HepG2 (cell line): Measurements from ENCODE around the gene CORO1C. TPM values are rescaled to one million over a fixed set of nuclear protein-coding genes. Genes with fewer than 3 reads are reported as not detected.

Experiments used
- ATAC-seq: fragments of 200-7000 bp; cut with Tn5 transposase; 3 replicates; pipeline ENCODE4 v1.9.1; 2020; ENCODE audit warnings: mild to moderate bottlenecking, moderate library complexity
- BruUV-seq: library from RNA; stranded (reverse); fragments of 400-500 nt; replicated peaks from 2 replicates; lab custom pipeline; 2021; lab: Mats Ljungman, UMichigan
- CTCF ChIA-PET: fragments of 300-600 bp; formaldehyde crosslinking; extraction: SDS; loops from one replicate; lab custom pipeline; 2021; ENCODE audit warnings: low total read pairs, inconsistent platforms, low intra/inter-chr PET ratio; lab: Yijun Ruan, JAX
- POLR2A ChIA-PET: fragments of 350-600 bp; sonication (Branson Sonifier 250); formaldehyde crosslinking; loops from one replicate; lab custom pipeline; 2020; ENCODE audit warnings: antibody characterized with exemption, inconsistent platforms; lab: Yijun Ruan, JAX
- DNase-seq: peaks from one replicate; pipeline ENCODE4 v3.0.0-alpha.2; 2015; ENCODE audit warnings: low spot score
- FAIRE-seq: peaks from 3 replicates; lab custom pipeline; 2011; peaks lifted over from hg19 to GRCh38; lab: Jason Lieb, UNC
- H2AFZ ChIP-seq: one replicate; pipeline ENCODE4 v1.6.1; 2011; ENCODE audit warnings: low read length, inconsistent platforms
- H3K27ac ChIP-seq: fragments of 300-600 bp; 3 replicates; pipeline ENCODE4 v1.8.0; 2011; ENCODE audit warnings: mixed run types, mild to moderate bottlenecking, mixed read lengths, low read length, inconsistent platforms; ENCODE audit not compliant: insufficient read depth; ENCODE audit errors: extremely low read length
- H3K27me3 ChIP-seq, 2 experiments: fragments of 200-600 bp in 1 of 2; 2 replicates in 1 of 2; 3 replicates in 1 of 2; pipeline versions ENCODE4 v1.6.0 to v1.8.0; 2011; ENCODE audit warnings: low read length in 2 of 2, mild to moderate bottlenecking in 2 of 2, moderate library complexity in 2 of 2, inconsistent platforms in 1 of 2; ENCODE audit not compliant: insufficient read depth in 2 of 2, control insufficient read depth in 1 of 2
- H3K36me3 ChIP-seq, 2 experiments: fragments of 200-600 bp in 1 of 2; replicated peaks in 1 of 2; 2 replicates in 1 of 2; 3 replicates in 1 of 2; pipeline versions ENCODE4 v1.5.1 to v1.8.0; 2011; ENCODE audit warnings: low read length in 2 of 2, inconsistent platforms in 1 of 2; ENCODE audit not compliant: insufficient read depth in 2 of 2, control insufficient read depth in 1 of 2
- H3K4me1 ChIP-seq: 2 replicates; pipeline ENCODE4 v1.5.1; 2012; ENCODE audit warnings: low read length, inconsistent platforms; ENCODE audit not compliant: insufficient read depth
- H3K4me2 ChIP-seq: 2 replicates; pipeline ENCODE4 v1.6.0; 2011; ENCODE audit warnings: low read depth, low read length, inconsistent platforms
- H3K4me3 ChIP-seq, 3 experiments: fragments of 200-600 bp in 1 of 3; sonication (generic), shearing (Covaris generic) in 1 of 3; replicated peaks in 1 of 3; 2 replicates each; pipeline ENCODE4 v1.5.1; 2011 to 2016; ENCODE audit warnings: low read length in 3 of 3, inconsistent platforms in 2 of 3, low read depth in 2 of 3, mild to moderate bottlenecking in 2 of 3, control low read depth in 1 of 3, mixed read lengths in 1 of 3; ENCODE audit not compliant: insufficient read depth in 1 of 3
- H3K79me2 ChIP-seq: one replicate; pipeline ENCODE4 v1.6.1; 2011; ENCODE audit warnings: low read length, inconsistent platforms; ENCODE audit not compliant: insufficient read depth
- H3K9ac ChIP-seq: 2 replicates; pipeline ENCODE4 v1.6.0; 2011; ENCODE audit warnings: mild to moderate bottlenecking, low read depth, low read length, inconsistent platforms; ENCODE audit not compliant: insufficient read depth
- H3K9me3 ChIP-seq: 2 replicates; pipeline ENCODE4 v1.5.1; 2012; ENCODE audit warnings: mild to moderate bottlenecking, low read length
- H4K20me1 ChIP-seq: 2 replicates; pipeline ENCODE4 v1.6.0; 2011; ENCODE audit warnings: inconsistent platforms, mild to moderate bottlenecking, low read length, moderate library complexity; ENCODE audit not compliant: insufficient read depth
- AKAP8 ChIP-seq: sonication (generic); formaldehyde crosslinking; IDR thresholded peaks from 2 replicates; pipeline ENCODE4 v1.5.1; 2020; ENCODE audit warnings: mild to moderate bottlenecking, missing genetic modification reagents
- CREB1 ChIP-seq, 2 experiments: fragments of 450-650 bp in 1 of 2; IDR thresholded peaks; 2 replicates each; pipeline ENCODE4 v1.6.1; 2016 to 2017; ENCODE audit warnings: control low read depth in 1 of 2, mild to moderate bottlenecking in 1 of 2, missing compliant biosample characterization in 1 of 2, missing genetic modification characterization in 1 of 2
- GATAD2A ChIP-seq: IDR thresholded peaks from 2 replicates; pipeline ENCODE4 v1.6.1; 2016
- IKZF4 ChIP-seq: sonication (generic); formaldehyde crosslinking; IDR thresholded peaks from 2 replicates; pipeline ENCODE4 v1.5.1; 2020; ENCODE audit warnings: borderline replicate concordance, mild to moderate bottlenecking, low read depth, missing genetic modification reagents; ENCODE audit errors: not compliant biosample characterization
- KAT7 ChIP-seq: IDR thresholded peaks from 2 replicates; pipeline ENCODE4 v1.6.1; 2018; ENCODE audit warnings: borderline replicate concordance, missing compliant biosample characterization
- KDM5A ChIP-seq: fragments of 200-600 bp; sonication (generic); IDR thresholded peaks from 2 replicates; pipeline ENCODE4 v1.7.0; 2018; ENCODE audit warnings: antibody characterized with exemption, mild to moderate bottlenecking, low read length, borderline replicate concordance
- KLF16 ChIP-seq, 2 experiments: sonication (generic) in 1 of 2; formaldehyde crosslinking in 1 of 2; IDR thresholded peaks; 2 replicates each; pipeline versions ENCODE4 v1.6.1 to v1.8.0; 2016 to 2023; ENCODE audit warnings: missing genetic modification reagents in 2 of 2, missing compliant biosample characterization in 1 of 2
- NR2F6 ChIP-seq, 2 experiments: IDR thresholded peaks; 2 replicates each; pipeline ENCODE4 v1.6.1; 2016; ENCODE audit warnings: antibody characterized with exemption in 1 of 2, mild to moderate bottlenecking in 1 of 2
- SALL1 ChIP-seq: sonication (generic); formaldehyde crosslinking; IDR thresholded peaks from 2 replicates; pipeline ENCODE4 v1.8.0; 2022; ENCODE audit warnings: mild to moderate bottlenecking, missing genetic modification reagents
- ZFYVE20 ChIP-seq: sonication (generic); formaldehyde crosslinking; IDR thresholded peaks from 2 replicates; pipeline ENCODE4 v1.8.0; 2023; ENCODE audit warnings: low read depth, mild to moderate bottlenecking, moderate library complexity, missing genetic modification reagents, borderline replicate concordance
- ZNF451 ChIP-seq: sonication (generic); formaldehyde crosslinking; IDR thresholded peaks from 2 replicates; pipeline ENCODE4 v1.5.0; 2020; ENCODE audit warnings: mild to moderate bottlenecking, missing genetic modification reagents
- ZNF879 ChIP-seq: sonication (generic); formaldehyde crosslinking; IDR thresholded peaks from 2 replicates; pipeline ENCODE4 v1.8.1; 2023; ENCODE audit warnings: missing genetic modification reagents
- WGBS: methylation state at CpG from one replicate; pipeline ENCODE4 v1.1.6; 2017; ENCODE audit warnings: low lambda C conversion rate; 5-methylcytosine and 5-hydroxymethylcytosine counted together
- in situ Hi-C: cut with HindIII; loops from 2 replicates; pipeline ENCODE4 v1.10.0; 2017; ENCODE audit warnings: low pct_unique_long_range_greater_than_20kb; ENCODE audit not compliant: extremely low pct_ligation_motif_present
- intact Hi-C: fragments of 100-400 bp; cut with micrococcal nuclease; formaldehyde crosslinking; loops from one replicate; pipeline ENCODE4 v1.10.0; 2022; ENCODE audit not compliant: unreplicated experiment
- polyA plus RNA-seq, 8 experiments: library from polyadenylated mRNA; depleted of rRNA in 3 of 8; stranded (reverse) in 7 of 8; unstranded in 1 of 8; fragments of >200 nt; fragmentation: Illumina TruSeq in 4 of 8; extraction: Trizol in 4 of 8; gene quantifications; 2 replicates each; pipeline versions ENCODE4 v1.2.1 to v1.2.3, GENCODE V29; 2011 to 2016; ENCODE audit warnings: low read depth in 4 of 8, missing spikeins in 1 of 8, mixed read lengths in 1 of 8; ENCODE audit not compliant: insufficient read depth in 1 of 8
- total RNA-seq, 5 experiments: library from RNA; depleted of rRNA; stranded (reverse); fragments of >200 nt; fragmentation: Illumina TruSeq; extraction: Trizol; gene quantifications; 2 replicates each; pipeline ENCODE4 v1.2.3, GENCODE V29; 2016; ENCODE audit warnings: low read depth in 1 of 5
- TF ChIP-seq, protein P1 (sequence below): IDR thresholded peaks from 2 replicates; pipeline ENCODE4 v1.6.1; 2018; ENCODE audit warnings: missing genetic modification reagents, mild to moderate bottlenecking, missing compliant biosample characterization

Gene CORO1C
- total and polyA plus RNA-seq, 2 of the 13 experiments (the other 11 are each of a cell fraction or from before 2014, with no cell fraction given): 73.7 to 131 TPM

DNA sequence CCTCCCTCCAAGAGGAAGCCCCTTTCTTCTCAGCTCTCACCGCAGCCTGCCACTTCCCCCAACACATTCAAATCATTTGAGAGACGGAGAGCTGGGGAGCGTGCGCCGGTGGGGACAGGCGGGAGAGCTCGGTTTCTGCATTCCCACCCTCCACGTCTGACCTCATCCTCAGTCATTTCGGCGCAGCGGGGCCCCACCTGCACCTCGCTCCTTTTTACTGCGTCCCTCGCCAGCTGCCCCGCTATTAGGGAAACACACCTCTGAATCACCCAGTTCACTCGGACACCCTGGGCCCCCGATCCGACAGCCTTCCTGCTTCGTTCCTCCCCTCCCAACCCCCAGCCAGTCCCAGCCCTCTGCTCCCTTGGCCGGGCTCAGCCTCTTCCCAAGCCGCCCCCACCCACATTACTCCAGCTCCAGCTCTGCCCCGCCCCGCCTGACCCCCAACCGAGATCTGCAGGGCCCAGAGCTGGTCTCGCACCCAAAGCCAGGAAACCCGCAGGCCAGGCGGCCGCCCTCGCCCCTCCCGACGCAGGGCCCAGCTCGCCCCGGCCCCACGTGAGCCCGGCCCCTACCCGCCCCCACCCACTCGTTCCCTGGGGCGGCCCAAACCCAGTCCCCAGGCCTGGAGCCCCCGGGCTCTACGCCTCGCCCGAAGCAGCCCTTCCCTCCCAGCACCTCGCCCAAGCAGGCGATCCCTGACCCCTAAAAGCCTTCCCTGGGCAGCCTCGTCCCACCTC lies 783 bp downstream of the CORO1C start (continued):
- TF ChIP-seq ZNF879 (CRISPR knock-in tag) (0 out of 2 replicates have a peak, but pooled peaks have one; percentile 39), KAT7 (CRISPR knock-in tag) (no peak; the same call in 1 of the 2 replicates), IKZF4 (CRISPR knock-in tag) (peak; percentile 14), AKAP8 (CRISPR knock-in tag) (0 out of 2 replicates have a peak, but pooled peaks have one; percentile 51), ZNF451 (CRISPR knock-in tag) (no peak), ZFYVE20 (no peak), SALL1 (CRISPR knock-in tag) (peak; percentile 55)
- TF ChIP-seq, protein P1, sequence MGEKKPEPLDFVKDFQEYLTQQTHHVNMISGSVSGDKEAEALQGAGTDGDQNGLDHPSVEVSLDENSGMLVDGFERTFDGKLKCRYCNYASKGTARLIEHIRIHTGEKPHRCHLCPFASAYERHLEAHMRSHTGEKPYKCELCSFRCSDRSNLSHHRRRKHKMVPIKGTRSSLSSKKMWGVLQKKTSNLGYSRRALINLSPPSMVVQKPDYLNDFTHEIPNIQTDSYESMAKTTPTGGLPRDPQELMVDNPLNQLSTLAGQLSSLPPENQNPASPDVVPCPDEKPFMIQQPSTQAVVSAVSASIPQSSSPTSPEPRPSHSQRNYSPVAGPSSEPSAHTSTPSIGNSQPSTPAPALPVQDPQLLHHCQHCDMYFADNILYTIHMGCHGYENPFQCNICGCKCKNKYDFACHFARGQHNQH (CRISPR knock-in tag): no peak; the same call in 1 of the 2 replicates

DNA sequence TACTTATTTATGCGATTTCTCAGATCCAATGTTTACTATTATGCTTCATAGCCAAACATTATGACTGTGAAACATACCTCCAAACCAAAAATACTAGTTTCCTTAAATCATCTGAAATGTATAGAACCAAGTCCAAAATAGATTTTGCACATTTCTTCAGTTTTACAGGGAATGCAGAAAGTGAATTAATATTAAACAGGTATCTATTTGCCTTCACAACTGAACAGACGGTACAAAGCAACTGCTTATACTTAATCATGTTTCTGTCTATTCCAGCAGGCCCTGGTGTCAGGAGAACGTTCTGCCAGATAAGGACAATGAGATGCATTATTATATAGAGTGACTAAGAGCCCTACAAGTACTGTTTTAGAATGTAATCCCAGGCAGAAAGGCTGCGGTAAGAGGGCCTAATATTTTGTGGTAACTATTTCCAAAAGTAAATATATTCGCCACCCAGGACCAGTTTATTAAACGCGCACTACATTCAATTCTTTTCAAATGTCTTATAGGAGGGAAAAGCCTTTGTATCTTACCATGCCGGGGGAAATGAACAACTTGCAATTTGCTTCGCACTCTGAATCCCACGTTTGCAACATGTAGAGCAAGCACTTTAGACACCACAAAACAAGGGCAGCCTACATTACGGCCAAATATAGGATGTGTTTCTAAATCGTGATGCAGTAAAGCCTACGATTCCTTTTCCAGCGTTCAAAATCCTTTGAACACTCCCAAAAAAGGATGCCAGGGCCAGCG lies 1.5 kb downstream of the CORO1C start:
- TF ChIP-seq GATAD2A (CRISPR knock-in tag) (0 out of 2 replicates have a peak, but pooled peaks have one; percentile 12), KLF16 (CRISPR knock-in tag; IDR thresholded peaks at IDR 0.05) (0 out of 4 replicates have a peak, but pooled peaks of 1 of the 2 experiments have one; percentile 14), KDM5A (peak; percentile 4; the same call in 1 of the 2 replicates), CREB1 (IDR thresholded peaks at IDR 0.05) (no peak), CREB1 (CRISPR knock-in tag; IDR thresholded peaks at IDR 0.05) (no peak), NR2F6 (IDR thresholded peaks at IDR 0.05) (no peak), NR2F6 (CRISPR knock-in tag; IDR thresholded peaks at IDR 0.05) (0 out of 2 replicates have a peak, but pooled peaks have one; percentile 4)
- CTCF ChIA-PET: no interaction called here
- FAIRE-seq: no peak
- peak; percentile 37 for DNase-seq
- WGBS: 3% methylated on average over 15 of the region's 15 CpGs
- H3K27ac ChIP-seq: peak overlapping the region; percentile 95
- H3K4me2 ChIP-seq: peak overlapping the region; percentile 89
- H4K20me1 ChIP-seq: peaks cover 33% of the 10 kb centered on the region
- H3K9me3 ChIP-seq: no peaks in the 10 kb centered on the region
- H3K4me1 ChIP-seq: peaks cover 67% of the 10 kb centered on the region
- H2AFZ ChIP-seq: no peak overlapping the region
- BruUV-seq: TSS peak; percentile 45
- in situ Hi-C loops (loop anchor here (5.0 kb wide), 1 partner anchor 62 kb away; no protein-coding TSS in a partner anchor), intact Hi-C loops (loop anchor here (5.0 kb wide), 2 partner anchors 43 to 167 kb away; partner anchors contain the start of genes ISCU and SART3)
- peak overlapping the region; percentile 94 for H3K9ac ChIP-seq
- H3K27me3 ChIP-seq: no peaks in the 10 kb centered on the region; a peak in 1 of 5 replicates
- POLR2A ChIA-PET: interaction anchor here (0.6 to 1.4 kb wide), 10 partner anchors 9 to 386 kb away, joined by 3 to 12 read pairs (median 4); partner anchors contain the start of genes ACACB and ISCU
- peak overlapping the region; percentile 91 to 96 (median 95) for H3K4me3 ChIP-seq
- no peak for ATAC-seq
- H3K79me2 ChIP-seq: peaks cover 55% of the 10 kb centered on the region
- no peaks in the 10 kb centered on the region for H3K36me3 ChIP-seq
